K562 (cell line): ENCODE measurements around the gene RPLP2. TPM values are rescaled to one million over a fixed set of nuclear protein-coding genes. Genes with fewer than 3 reads are reported as not detected.
A peak's percentile ranks its signal among the peaks of the same experiment; 100 is the strongest.

Experiments
- CC2D1A ChIP-seq: fragments of 450-650 bp; IDR thresholded peaks from 2 replicates; pipeline ENCODE4 v1.6.1; 2017; ENCODE audit warnings: mild to moderate bottlenecking
- CHD4 ChIP-seq: fragments of 200-600 bp; sonication (generic); IDR thresholded peaks from 3 replicates; pipeline ENCODE4 v1.6.1; 2012; ENCODE audit warnings: low read depth, mild to moderate bottlenecking, mixed read lengths, low read length, inconsistent platforms; ENCODE audit not compliant: insufficient read depth, insufficient replicate concordance, poor library complexity, severe bottlenecking
- COPS2 ChIP-seq: fragments of 450-650 bp; conservative IDR thresholded peaks from 2 replicates; pipeline ENCODE4 v1.6.1; 2016; ENCODE audit warnings: mild to moderate bottlenecking, moderate library complexity
- CREB1 ChIP-seq, 2 experiments: sonication (generic) in 1 of 2; formaldehyde crosslinking in 1 of 2; IDR thresholded peaks; 2 replicates each; pipeline versions ENCODE4 v1.6.1 to v1.8.0; 2012 to 2022; ENCODE audit warnings: inconsistent platforms in 1 of 2, mild to moderate bottlenecking in 1 of 2, missing genetic modification reagents in 1 of 2, moderate library complexity in 1 of 2
- E2F3 ChIP-seq: fragments of 250-450 bp; sonication (Bioruptor Pico); IDR thresholded peaks from 2 replicates; pipeline ENCODE4 v1.4.0; 2020; ENCODE audit warnings: mild to moderate bottlenecking
- HMGN3 ChIP-seq: IDR thresholded peaks from 2 replicates; pipeline ENCODE4 v1.6.1; 2011; ENCODE audit warnings: borderline replicate concordance, low read depth, mild to moderate bottlenecking, mixed read lengths, low read length; ENCODE audit not compliant: insufficient read length; ENCODE audit errors: extremely low read depth
- KDM1A ChIP-seq, 2 experiments: fragments of 450-650 bp; IDR thresholded peaks; 2 replicates each; pipeline ENCODE4 v1.6.1; 2016; ENCODE audit warnings: mild to moderate bottlenecking in 2 of 2
- LEF1 ChIP-seq: fragments of 450-650 bp; IDR thresholded peaks from 2 replicates; pipeline ENCODE4 v1.6.1; 2016; ENCODE audit warnings: mild to moderate bottlenecking
- PCBP1 ChIP-seq: fragments of 200-400 bp; formaldehyde crosslinking; IDR thresholded peaks from 2 replicates; pipeline ENCODE4 v1.6.1; 2018; ENCODE audit warnings: mild to moderate bottlenecking, low read depth, low read length; ENCODE audit not compliant: poor library complexity, severe bottlenecking
- PRPF4 ChIP-seq: fragments of 200-400 bp; formaldehyde crosslinking; IDR thresholded peaks from one replicate; pipeline ENCODE4 v1.6.1; 2017; ENCODE audit warnings: low read length, low read depth, mild to moderate bottlenecking; ENCODE audit not compliant: insufficient read depth, poor library complexity, severe bottlenecking
- PTRF ChIP-seq: fragments of 450-650 bp; IDR thresholded peaks from 2 replicates; pipeline ENCODE4 v1.6.1; 2016; ENCODE audit warnings: mild to moderate bottlenecking, missing genetic modification characterization, missing compliant biosample characterization
- RCOR1 ChIP-seq, 2 experiments: IDR thresholded peaks; 2 replicates each; pipeline ENCODE4 v1.6.1; 2012; ENCODE audit warnings: low read depth in 2 of 2, low read length in 2 of 2, borderline replicate concordance in 1 of 2, improper control_type of control experiment in 1 of 2
- SRF ChIP-seq, 2 experiments: fragments of 250-450, 450-650 bp in 1 of 2; sonication (Bioruptor Pico) in 1 of 2; sonication (generic) in 1 of 2; formaldehyde crosslinking; IDR thresholded peaks; 2 replicates each; pipeline versions ENCODE4 v1.5.0 to v1.5.1; 2020 to 2022; ENCODE audit warnings: mild to moderate bottlenecking in 1 of 2, missing genetic modification reagents in 1 of 2
- SRSF9 ChIP-seq: fragments of 200-400 bp; formaldehyde crosslinking; IDR thresholded peaks from 2 replicates; pipeline ENCODE4 v1.6.1; 2017; ENCODE audit warnings: low read depth, low read length, borderline replicate concordance
- TFAM ChIP-seq: fragments of 250-450 bp; sonication (Bioruptor Pico); conservative IDR thresholded peaks from 2 replicates; pipeline ENCODE4 v1.5.0; 2021; ENCODE audit warnings: mild to moderate bottlenecking, moderate library complexity
- YY1 ChIP-seq, 3 experiments: IDR thresholded peaks; 2 replicates each; pipeline ENCODE4 v1.6.1; 2011; ENCODE audit warnings: low read length in 2 of 3, mild to moderate bottlenecking in 2 of 3, moderate library complexity in 2 of 3, borderline replicate concordance in 1 of 3, control low read depth in 1 of 3, low read depth in 1 of 3; ENCODE audit not compliant: insufficient read depth in 3 of 3, insufficient replicate concordance in 2 of 3, control insufficient read depth in 1 of 3, insufficient read length in 1 of 3; ENCODE audit errors: extremely low read depth in 1 of 3
- ZNF184 ChIP-seq: sonication (generic); formaldehyde crosslinking; IDR thresholded peaks from 2 replicates; pipeline ENCODE4 v1.5.0; 2020; ENCODE audit warnings: missing genetic modification reagents
- ZNF436 ChIP-seq: fragments of 250-450, 450-650 bp; sonication (Bioruptor Pico); formaldehyde crosslinking; IDR thresholded peaks from 2 replicates; pipeline ENCODE4 v1.7.0; 2020; ENCODE audit warnings: mild to moderate bottlenecking
- ZNF561 ChIP-seq: fragments of 450-650 bp; formaldehyde crosslinking; conservative IDR thresholded peaks from 2 replicates; pipeline ENCODE4 v1.4.0; 2020; ENCODE audit warnings: mild to moderate bottlenecking, moderate library complexity
- polyA plus RNA-seq, 8 experiments: library from polyadenylated mRNA; depleted of rRNA in 4 of 8; stranded (reverse) in 5 of 8; unstranded in 3 of 8; fragments of >200 nt; fragmentation: Nextera tagmentation in 2 of 8; fragmentation: Illumina TruSeq in 1 of 8; extraction: Ambion mirVana in 2 of 8; extraction: Trizol in 1 of 8; gene quantifications; 2 replicates each; pipeline versions ENCODE4 v1.2.1 to v1.2.3, GENCODE V29; 2011 to 2014; ENCODE audit warnings: inconsistent platforms in 1 of 8, missing spikeins in 1 of 8
- total RNA-seq, 7 experiments: library from RNA; depleted of rRNA in 6 of 7; stranded (reverse); fragments of >200 nt in 6 of 7; fragmentation: Illumina TruSeq in 2 of 7; extraction: Trizol in 2 of 7; gene quantifications; 2 replicates each; pipeline versions ENCODE4 v1.2.1 to v1.2.3, GENCODE V29; 2011 to 2021; ENCODE audit warnings: low replicate concordance in 1 of 7
- TF ChIP-seq, protein P1 (sequence below): fragments of 450-650 bp; IDR thresholded peaks from one replicate; pipeline ENCODE4 v1.6.1; 2018; ENCODE audit warnings: mild to moderate bottlenecking, moderate library complexity; ENCODE audit not compliant: partially characterized antibody
- TF ChIP-seq, protein P2 (sequence below), 2 experiments: IDR thresholded peaks; 2 replicates each; pipeline ENCODE4 v1.6.1; 2011; ENCODE audit warnings: borderline replicate concordance in 1 of 2, control low read depth in 1 of 2, low read depth in 1 of 2, low read length in 1 of 2, mild to moderate bottlenecking in 1 of 2, mixed read lengths in 1 of 2, moderate library complexity in 1 of 2; ENCODE audit not compliant: insufficient read depth in 1 of 2, insufficient read length in 1 of 2, poor library complexity in 1 of 2, severe bottlenecking in 1 of 2; ENCODE audit errors: extremely low read depth in 1 of 2
- TF ChIP-seq, protein P3 (sequence below): sonication (generic); formaldehyde crosslinking; IDR thresholded peaks from 2 replicates; pipeline ENCODE4 v1.8.1; 2023; ENCODE audit warnings: mild to moderate bottlenecking, missing genetic modification reagents

Gene RPLP2
- total and polyA plus RNA-seq, 9 of the 15 experiments (the other 6 are each of a cell fraction or from before 2014, with no cell fraction given), result 528 to 3,807 (median 1,633) TPM

DNA sequence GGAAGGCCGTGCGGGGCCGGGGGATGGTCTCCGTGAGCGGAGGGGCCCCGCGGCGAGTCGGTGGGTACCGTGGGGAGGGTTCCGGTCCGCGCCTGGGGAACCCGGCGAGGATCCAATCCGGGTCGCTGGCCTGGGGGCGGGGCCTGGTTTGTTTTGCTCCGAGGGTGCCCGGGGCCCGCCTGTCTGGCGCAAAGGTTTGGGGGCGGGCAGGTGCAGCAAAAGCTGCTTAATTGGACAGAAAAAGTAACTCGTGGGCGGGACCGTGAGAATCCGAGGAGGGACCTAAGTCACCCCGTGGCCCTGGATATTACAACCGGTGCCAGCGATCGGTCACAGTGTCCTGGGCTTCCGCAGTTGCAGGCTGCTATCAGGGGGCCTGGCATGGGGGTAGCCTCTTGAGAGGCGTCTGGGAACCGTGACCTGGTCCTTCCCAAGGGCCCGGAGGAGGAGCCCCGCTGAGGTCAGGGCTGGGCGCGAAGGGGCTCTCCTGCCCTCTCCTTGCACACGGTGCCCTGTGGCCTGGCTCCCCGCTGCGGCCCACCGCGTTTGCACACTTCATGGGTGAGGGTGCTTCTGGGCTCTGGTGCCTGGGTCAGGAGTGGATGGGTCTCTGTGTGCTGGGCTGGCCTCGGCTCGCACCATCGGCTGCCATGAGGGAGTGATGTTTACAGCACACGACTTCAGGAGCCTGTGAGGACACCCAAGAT, 10.3 kb downstream of the RPLP2 start (continued):
- TF ChIP-seq, protein P1, sequence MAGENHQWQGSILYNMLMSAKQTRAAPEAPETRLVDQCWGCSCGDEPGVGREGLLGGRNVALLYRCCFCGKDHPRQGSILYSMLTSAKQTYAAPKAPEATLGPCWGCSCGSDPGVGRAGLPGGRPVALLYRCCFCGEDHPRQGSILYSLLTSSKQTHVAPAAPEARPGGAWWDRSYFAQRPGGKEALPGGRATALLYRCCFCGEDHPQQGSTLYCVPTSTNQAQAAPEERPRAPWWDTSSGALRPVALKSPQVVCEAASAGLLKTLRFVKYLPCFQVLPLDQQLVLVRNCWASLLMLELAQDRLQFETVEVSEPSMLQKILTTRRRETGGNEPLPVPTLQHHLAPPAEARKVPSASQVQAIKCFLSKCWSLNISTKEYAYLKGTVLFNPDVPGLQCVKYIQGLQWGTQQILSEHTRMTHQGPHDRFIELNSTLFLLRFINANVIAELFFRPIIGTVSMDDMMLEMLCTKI, result no peak
- TF ChIP-seq COPS2 (no peak), PRPF4 (no peak), ZNF184 (CRISPR knock-in tag) (no peak), LEF1 (no peak), HMGN3 (peak; percentile 35), CC2D1A (no peak), PCBP1 (peak; percentile 65), E2F3 (CRISPR knock-in tag) (0 out of 2 replicates have a peak, but pooled peaks have one; percentile 39), ZNF561 (CRISPR knock-in tag) (no peak), YY1 (IDR thresholded peaks at IDR 0.05; ENCODE audit: borderline replicate concordance in 1 of 3, control insufficient read depth in 1 of 3, extremely low read depth in 1 of 3, insufficient read depth in 3 of 3, insufficient read length in 1 of 3, insufficient replicate concordance in 2 of 3, low read depth in 1 of 3, low read length in 2 of 3) (no peak), CHD4 (no peak), PTRF (no peak), ZNF436 (CRISPR knock-in tag) (no peak), SRSF9 (no peak), SRF (CRISPR knock-in tag; IDR thresholded peaks at IDR 0.05) (no peak), CREB1 (IDR thresholded peaks at IDR 0.05) (no peak), CREB1 (CRISPR knock-in tag; IDR thresholded peaks at IDR 0.05) (no peak), KDM1A (IDR thresholded peaks at IDR 0.05) (no peak), TFAM (no peak), RCOR1 (IDR thresholded peaks at IDR 0.05; ENCODE audit: borderline replicate concordance in 1 of 2, low read depth in 2 of 2, low read length in 2 of 2) (no peak)
- TF ChIP-seq, protein P2, sequence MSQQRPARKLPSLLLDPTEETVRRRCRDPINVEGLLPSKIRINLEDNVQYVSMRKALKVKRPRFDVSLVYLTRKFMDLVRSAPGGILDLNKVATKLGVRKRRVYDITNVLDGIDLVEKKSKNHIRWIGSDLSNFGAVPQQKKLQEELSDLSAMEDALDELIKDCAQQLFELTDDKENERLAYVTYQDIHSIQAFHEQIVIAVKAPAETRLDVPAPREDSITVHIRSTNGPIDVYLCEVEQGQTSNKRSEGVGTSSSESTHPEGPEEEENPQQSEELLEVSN (IDR thresholded peaks at IDR 0.05; ENCODE audit: borderline replicate concordance in 1 of 2, extremely low read depth in 1 of 2, insufficient read depth in 1 of 2, insufficient read length in 1 of 2, low read depth in 1 of 2, low read length in 1 of 2, poor library complexity in 1 of 2, severe bottlenecking in 1 of 2), result no peak
- TF ChIP-seq, protein P3, sequence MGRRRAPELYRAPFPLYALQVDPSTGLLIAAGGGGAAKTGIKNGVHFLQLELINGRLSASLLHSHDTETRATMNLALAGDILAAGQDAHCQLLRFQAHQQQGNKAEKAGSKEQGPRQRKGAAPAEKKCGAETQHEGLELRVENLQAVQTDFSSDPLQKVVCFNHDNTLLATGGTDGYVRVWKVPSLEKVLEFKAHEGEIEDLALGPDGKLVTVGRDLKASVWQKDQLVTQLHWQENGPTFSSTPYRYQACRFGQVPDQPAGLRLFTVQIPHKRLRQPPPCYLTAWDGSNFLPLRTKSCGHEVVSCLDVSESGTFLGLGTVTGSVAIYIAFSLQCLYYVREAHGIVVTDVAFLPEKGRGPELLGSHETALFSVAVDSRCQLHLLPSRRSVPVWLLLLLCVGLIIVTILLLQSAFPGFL (CRISPR knock-in tag), result no peak
